ENCODE measurements around the gene FITM1.
A peak's percentile ranks its signal among the peaks of the same experiment; 100 is the strongest.

Gene FITM1

GRCh38 chr14:24139272-24139934, 8.9 kb downstream of the FITM1 start:
- no peak for DNase-seq (ENCODE audit: low read depth in 2 of 2)

GRCh38 chr14:24141097-24141880, 10.8 kb downstream of the FITM1 start, which contains the start of gene EMC9:
TSS of gene EMC9 (minus strand) at chr14:24141591. CDS start at chr14:24141304, 287 bp downstream.
- peak; percentile 98 for DNase-seq (ENCODE audit: low read depth in 2 of 2)

GRCh38 chr14:24143511-24143910, 13.1 kb downstream of the FITM1 start:
- no peak for DNase-seq (ENCODE audit: low read depth in 2 of 2)

- no peak for DNase-seq (ENCODE audit: low read depth in 2 of 2)
These were observed 14.0 kb downstream of the FITM1 start for GRCh38 chr14:24144451-24144850.

- no peak for DNase-seq (ENCODE audit: low read depth in 2 of 2)
These were observed 14.8 kb downstream of the FITM1 start for GRCh38 chr14:24145219-24145618.

GRCh38 chr14:24145690-24146452, 15.4 kb downstream of the FITM1 start:
- DNase-seq (ENCODE audit: low read depth in 2 of 2): no peak

- peak; percentile 87 to 91 for DNase-seq (ENCODE audit: low read depth in 2 of 2)
These were observed 16.1 kb downstream of the FITM1 start, which contains the start of gene PSME2 for GRCh38 chr14:24146453-24146977. TSS of gene PSME2 (minus strand) at chr14:24146610. CDS start at chr14:24146581, 29 bp downstream.

- DNase-seq (ENCODE audit: low read depth in 2 of 2): peak; percentile 91 to 93
These were observed 16.7 kb downstream of the FITM1 start, which contains the start of gene RNF31 for GRCh38 chr14:24146978-24147760. TSS of gene RNF31 (plus strand) at chr14:24147498. CDS start at chr14:24147699, 201 bp downstream.

- no peak for DNase-seq (ENCODE audit: low read depth in 2 of 2)
These were observed 17.4 kb downstream of the FITM1 start for GRCh38 chr14:24147761-24148428.

GRCh38 chr14:24149302-24149969, 19.0 kb downstream of the FITM1 start:
- DNase-seq (ENCODE audit: low read depth in 2 of 2): no peak

GRCh38 chr14:24150061-24150460, 19.6 kb downstream of the FITM1 start:
- DNase-seq (ENCODE audit: low read depth in 2 of 2): no peak

- no peak for DNase-seq (ENCODE audit: low read depth in 2 of 2)
These were observed 20.1 kb downstream of the FITM1 start for GRCh38 chr14:24150567-24150966.

GRCh38 chr14:24150993-24151392, 20.5 kb downstream of the FITM1 start:
- no peak for DNase-seq (ENCODE audit: low read depth in 2 of 2)

GRCh38 chr14:24151404-24152080, 21.1 kb downstream of the FITM1 start:
- DNase-seq (ENCODE audit: low read depth in 2 of 2): no peak

- DNase-seq (ENCODE audit: low read depth in 2 of 2): no peak
These were observed 24.6 kb downstream of the FITM1 start for GRCh38 chr14:24155100-24155499.

- DNase-seq (ENCODE audit: low read depth in 2 of 2): no peak
These were observed 26.4 kb downstream of the FITM1 start for GRCh38 chr14:24156840-24157239.

GRCh38 chr14:24157331-24157730, 26.9 kb downstream of the FITM1 start:
- no peak for DNase-seq (ENCODE audit: low read depth in 2 of 2)

GRCh38 chr14:24159777-24160498, 29.5 kb downstream of the FITM1 start:
- no peak for DNase-seq (ENCODE audit: low read depth in 2 of 2)

- no peak for DNase-seq (ENCODE audit: low read depth in 2 of 2)
These were observed 30.0 kb downstream of the FITM1 start for GRCh38 chr14:24160499-24160849.
